ENCODE data around the gene PRPF18.

PRPF18 gene

GRCh38 chr10:13644866-13645265 is 58.1 kb downstream of the PRPF18 start:
- no peak for DNase-seq

GRCh38 chr10:13648425-13648824 is 61.7 kb downstream of the PRPF18 start:
- no peak for DNase-seq

- no peak for DNase-seq
Measured at GRCh38 chr10:13649844-13650520, 63.2 kb downstream of the PRPF18 start.

GRCh38 chr10:13650961-13651360 is 64.2 kb downstream of the PRPF18 start:
- no peak for DNase-seq

- DNase-seq: no peak
Measured at GRCh38 chr10:13651969-13652720, 65.4 kb downstream of the PRPF18 start.

- DNase-seq: no peak
Measured at GRCh38 chr10:13652860-13653259, 66.1 kb downstream of the PRPF18 start.

GRCh38 chr10:13654118-13654830 is 67.5 kb downstream of the PRPF18 start:
- DNase-seq: no peak

GRCh38 chr10:13654846-13655245 is 68.1 kb downstream of the PRPF18 start:
- no peak for DNase-seq

- no peak for DNase-seq
Measured at GRCh38 chr10:13656337-13657100, 69.8 kb downstream of the PRPF18 start.

GRCh38 chr10:13657101-13657680 is 70.4 kb downstream of the PRPF18 start:
- no peak for DNase-seq

- no peak for DNase-seq
Measured at GRCh38 chr10:13658264-13658663, 71.5 kb downstream of the PRPF18 start.

- DNase-seq: no peak
Measured at GRCh38 chr10:13658871-13659685, 72.3 kb downstream of the PRPF18 start.

- peak; percentile 58 for DNase-seq
Measured at GRCh38 chr10:13659887-13660550, 73.3 kb downstream of the PRPF18 start.

- DNase-seq: no peak
Measured at GRCh38 chr10:13660551-13660920, 73.8 kb downstream of the PRPF18 start.

- no peak for DNase-seq
Measured at GRCh38 chr10:13661256-13661655, 74.5 kb downstream of the PRPF18 start.

- DNase-seq: no peak
Measured at GRCh38 chr10:13665516-13666262, 78.9 kb downstream of the PRPF18 start.

- no peak for DNase-seq
Measured at GRCh38 chr10:13668126-13668525, 81.4 kb downstream of the PRPF18 start.

GRCh38 chr10:13669182-13669855 is 82.6 kb downstream of the PRPF18 start:
- no peak for DNase-seq

- no peak for DNase-seq
Measured at GRCh38 chr10:13669901-13670300, 83.1 kb downstream of the PRPF18 start.

- no peak for DNase-seq
Measured at GRCh38 chr10:13670311-13670710, 83.5 kb downstream of the PRPF18 start.

Data from RPMI8226 (cell line).